HG02885 (cell line): ENCODE results near the gene TEAD1.

ENCODE experiments used
- ATAC-seq: cut with Tn5 transposase; IDR thresholded peaks from one replicate; pipeline ENCODE4 v1.9.1; 2021; ENCODE audit warnings: mild to moderate bottlenecking; ENCODE audit not compliant: unreplicated experiment, poor library complexity

Gene TEAD1

DNA sequence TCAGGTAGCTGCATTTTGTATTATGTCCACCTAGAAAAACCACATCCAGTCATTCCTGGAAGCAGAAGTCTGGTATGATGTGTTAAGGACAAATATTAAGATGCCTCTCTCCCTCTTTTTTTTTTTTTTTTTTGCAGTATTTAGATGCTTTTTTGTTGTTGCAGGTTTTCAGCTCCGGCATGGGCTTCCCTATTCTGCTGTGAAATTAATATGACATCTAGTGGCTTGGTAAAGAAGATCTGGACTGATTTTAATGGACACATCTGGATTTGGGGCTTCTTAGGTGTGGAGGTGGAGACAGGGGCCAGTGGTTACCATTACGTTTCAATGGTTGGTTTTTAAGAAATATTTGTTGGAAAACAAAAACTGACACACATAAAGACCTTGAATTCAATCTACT lies 287.4 kb downstream of the TEAD1 start:
- ATAC-seq: no peak

DNA sequence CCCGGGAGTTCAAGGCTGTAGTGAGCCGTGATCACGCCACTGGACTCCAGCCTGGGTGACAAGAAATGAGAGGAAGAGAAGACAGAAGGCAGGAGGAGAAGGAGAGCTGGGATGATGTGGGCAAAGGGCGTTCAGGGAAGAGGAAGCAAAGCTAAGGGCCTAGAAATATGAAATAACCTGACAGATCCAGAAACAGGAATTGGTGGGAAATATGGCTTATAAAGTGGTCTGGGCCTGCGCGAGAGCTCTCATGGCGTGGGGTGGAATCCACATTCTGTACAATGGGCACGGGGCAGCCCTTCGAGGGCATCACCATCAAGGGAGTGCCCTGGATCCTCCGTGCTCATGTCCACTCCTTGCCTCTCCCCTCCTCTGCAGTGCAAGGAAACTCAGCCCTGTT lies 288.1 kb downstream of the TEAD1 start:
- ATAC-seq: no peak

DNA sequence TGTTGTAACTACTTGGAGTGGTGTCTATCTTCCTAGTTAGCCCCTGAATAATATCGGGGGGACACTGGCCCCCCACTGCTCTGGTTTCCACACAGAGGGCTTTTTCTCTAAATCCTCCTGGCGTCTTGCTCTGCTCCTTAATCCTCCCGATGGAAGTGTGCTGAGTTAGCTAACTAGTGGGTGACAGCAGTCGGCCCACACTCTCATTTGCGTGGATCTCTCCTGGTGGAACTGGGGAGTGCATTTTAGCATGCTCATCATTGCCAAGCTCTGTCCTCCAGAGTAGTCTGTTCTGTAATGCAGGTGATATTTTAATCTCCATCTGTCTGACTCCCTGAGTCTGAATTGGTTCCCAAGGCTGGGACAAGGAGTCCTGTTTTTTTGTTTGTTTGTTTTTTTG lies 288.8 kb downstream of the TEAD1 start:
- no peak for ATAC-seq

DNA sequence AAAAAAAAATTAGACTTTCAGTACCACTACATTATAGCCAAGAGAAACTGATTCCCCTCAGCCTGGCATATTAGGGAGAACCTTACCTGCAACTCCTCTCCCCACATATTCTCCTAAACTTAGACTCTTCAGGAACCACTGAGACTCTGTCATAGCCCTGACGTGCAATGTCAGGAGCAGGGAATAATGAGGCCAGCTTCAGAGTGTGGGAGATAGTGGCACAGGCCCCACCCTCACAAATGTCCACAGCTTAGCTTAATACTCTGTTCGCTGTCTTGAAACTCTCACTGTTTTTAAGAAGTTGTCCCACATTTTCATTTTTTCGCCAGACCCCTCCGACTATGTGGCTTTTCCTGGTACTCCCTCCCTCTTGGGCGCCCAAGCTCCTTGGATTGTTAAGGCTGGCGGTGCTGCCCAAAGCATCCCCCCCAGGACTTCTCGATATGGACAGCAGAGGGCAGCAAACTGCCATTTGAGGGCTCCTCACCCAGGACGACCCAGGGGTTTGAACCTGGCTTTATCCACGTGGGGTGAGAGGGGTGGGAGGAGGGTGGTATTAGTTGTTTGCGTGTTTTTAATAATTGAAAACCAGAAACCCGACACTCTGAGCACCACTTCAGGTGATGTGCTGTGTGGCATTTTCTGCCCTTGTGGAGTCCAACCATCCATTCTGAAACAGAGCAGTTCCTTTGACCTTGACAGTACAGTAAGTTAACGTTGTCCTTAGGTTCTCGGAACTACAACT lies 289.7 kb downstream of the TEAD1 start:
- ATAC-seq: peak; percentile 86

DNA sequence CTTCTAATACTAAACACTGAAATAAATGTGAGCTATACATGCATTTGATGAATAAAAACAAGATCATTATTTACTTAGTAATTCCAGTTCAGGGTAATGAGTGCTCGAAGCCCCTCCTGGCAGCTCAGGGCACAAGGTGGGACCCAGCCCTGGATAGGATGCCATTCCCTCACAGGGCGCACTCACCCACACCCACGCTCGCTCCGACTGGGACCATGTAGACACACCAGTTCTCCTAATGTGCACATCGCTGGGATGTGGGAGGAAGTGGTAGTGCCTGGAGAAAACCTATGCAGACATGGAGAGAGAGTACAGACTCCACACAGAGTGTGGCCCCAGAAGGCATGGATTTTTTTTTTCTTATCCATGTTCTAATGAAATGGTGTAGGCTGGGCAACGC lies 290.4 kb downstream of the TEAD1 start:
- no peak for ATAC-seq

DNA sequence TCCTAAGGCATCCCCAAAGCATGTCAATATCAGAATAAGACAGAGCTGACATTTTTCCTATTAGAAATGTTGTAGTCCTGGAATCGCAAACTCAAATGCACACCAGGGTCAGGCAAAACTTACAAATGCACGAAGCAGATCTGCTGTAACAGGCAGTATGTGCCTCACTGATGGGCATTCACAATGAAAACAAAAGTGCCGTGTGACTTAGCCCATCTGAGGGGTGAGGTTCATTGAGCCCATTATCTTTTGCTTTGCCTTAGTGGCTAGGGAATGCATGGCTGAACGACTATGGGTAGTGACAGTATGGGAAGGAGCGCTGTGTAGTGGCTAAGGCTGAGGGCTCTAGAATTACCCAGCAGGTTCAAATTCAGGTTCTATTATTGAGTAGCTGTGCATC lies 291.8 kb downstream of the TEAD1 start:
- no peak for ATAC-seq

DNA sequence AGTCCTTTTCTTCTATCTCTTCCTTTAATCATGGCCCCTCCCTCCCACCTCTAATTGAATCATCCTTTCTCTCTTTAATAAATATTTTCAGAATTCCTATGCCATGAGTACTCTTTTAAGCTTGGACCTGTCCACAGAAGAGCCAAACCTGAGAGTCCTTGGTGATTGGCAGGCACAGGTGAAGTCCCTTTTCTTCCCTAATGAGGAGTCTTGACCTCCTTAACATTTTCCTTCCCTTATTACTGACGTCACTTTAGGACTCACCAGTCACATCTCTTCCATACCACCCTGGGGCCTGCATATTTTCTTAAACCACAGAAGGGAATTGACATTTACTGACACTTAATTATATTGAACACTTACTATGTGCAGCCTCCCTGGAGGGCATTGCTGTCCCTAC lies 293.9 kb downstream of the TEAD1 start:
- no peak for ATAC-seq

DNA sequence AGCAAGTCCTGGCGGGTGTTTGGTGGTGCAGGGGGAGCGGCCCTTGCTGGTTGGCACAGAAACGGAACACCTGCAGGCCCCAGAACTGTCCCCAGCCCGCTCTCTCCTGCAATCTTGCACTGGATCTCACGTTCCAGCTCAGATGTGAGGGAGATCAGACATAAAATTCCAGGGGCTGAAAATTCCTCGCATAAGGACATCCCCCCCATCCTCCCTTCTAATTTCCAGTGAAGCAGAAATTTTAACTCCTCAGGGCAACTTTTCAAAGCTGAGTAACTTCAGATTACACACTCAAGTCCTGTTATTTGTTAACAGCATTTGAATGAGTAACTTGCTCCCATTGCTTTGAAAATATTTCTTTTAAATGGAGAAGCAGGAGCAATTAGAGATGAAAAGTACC lies 294.6 kb downstream of the TEAD1 start:
- ATAC-seq: no peak

DNA sequence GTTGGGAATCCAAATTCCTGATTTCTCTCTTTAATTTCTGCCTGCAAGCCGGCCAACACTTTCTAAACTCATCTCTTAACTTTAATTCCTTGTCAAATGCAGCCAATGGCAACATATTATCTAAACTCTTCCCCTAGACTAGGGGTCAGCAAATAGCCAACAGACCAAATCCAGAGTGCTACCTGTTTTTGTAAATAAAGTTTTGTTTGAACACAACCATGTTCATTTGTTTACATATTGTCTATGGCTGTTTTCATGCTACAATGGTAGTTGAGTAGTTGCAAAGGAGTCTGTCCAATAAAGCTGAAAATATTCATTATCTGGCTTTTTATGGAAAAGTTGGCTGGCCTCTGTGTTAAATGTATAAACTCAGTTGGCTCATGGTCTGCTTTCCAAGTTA lies 297.7 kb downstream of the TEAD1 start:
- no peak for ATAC-seq

DNA sequence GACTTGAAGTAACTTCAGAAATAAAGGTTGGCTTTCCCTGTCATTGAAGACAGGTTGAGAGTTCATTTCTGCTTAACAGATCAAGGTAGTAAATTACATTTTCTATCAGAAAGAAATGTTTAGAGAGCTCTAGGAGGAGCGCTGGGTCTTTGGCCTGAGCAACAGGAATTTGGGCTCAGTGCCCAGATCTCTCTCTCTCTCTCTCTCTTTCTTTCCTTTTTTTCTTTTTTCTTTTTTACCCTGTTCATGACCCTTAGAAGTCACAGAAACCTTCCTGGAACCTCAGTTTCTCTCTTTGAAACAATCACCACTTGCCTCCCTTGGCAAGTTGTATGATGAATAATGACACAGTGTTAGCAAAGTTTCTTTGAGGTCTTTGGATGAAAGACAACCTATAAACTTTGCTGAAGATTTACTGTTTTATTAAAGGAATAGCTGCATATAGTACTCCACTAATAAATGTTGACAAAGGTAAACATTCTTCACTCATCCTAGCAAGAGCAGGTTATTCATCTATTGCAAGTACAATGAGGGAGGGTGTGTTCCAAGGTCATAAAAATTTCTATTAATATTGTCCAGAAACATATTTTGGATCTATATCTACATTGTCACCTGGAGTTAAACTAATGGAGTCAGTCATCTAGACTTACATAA lies 299.4 kb downstream of the TEAD1 start:
- no peak for ATAC-seq

DNA sequence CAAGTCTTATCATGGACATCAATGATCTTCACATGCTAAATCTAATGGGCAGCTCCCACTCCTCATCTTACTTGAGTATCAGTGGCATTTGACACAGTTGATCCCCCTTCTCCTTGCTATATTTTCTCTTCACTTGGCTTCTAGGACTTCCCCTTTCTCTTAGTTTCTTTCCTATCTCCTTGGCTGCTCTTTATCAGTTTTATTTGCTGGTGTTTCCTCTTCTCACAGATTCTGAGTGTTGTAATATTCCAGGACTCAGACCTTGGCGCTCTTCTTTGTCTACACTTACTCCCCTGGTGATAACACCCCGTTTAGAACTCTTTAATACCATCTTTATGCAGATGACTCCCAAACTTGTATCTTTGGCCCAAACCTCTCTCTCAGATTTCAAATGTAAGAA lies 301.0 kb downstream of the TEAD1 start:
- ATAC-seq: no peak

DNA sequence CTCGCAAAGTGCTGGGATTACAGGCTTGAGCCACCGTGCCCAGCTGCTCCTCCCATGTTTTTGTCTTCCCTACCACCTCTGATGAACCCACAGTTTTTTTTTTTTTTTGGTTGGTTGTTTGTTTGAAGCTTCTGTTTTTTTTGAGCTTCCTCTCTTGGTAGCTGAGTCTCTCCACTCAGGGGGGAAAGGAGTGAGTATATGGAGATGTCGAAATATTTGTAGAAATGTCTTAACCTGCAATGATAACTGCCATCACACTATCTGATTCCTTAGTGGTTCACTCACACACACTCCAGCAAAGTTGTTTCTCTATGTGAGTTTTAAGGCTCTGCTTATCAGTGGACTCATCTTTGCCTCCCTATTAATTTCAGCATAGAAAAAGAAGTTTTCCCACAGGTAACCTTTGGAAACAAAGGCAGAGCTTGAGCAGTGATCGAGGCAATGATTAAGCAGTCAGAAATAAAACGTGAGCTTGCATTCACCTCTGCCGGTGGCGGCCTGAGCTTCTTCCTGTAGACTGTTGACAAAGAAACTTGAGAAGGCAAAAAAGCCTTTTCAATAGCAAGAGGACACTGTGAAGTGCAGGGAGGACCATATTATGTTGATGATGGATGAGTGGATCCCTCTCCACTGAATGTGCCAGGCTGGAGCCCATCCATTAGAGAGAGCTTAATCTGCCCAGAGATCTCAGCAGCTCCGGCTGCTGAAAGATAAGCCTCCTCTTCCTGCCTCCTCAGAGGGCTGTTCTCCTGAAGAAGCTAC lies 305.9 kb downstream of the TEAD1 start:
- ATAC-seq: no peak

DNA sequence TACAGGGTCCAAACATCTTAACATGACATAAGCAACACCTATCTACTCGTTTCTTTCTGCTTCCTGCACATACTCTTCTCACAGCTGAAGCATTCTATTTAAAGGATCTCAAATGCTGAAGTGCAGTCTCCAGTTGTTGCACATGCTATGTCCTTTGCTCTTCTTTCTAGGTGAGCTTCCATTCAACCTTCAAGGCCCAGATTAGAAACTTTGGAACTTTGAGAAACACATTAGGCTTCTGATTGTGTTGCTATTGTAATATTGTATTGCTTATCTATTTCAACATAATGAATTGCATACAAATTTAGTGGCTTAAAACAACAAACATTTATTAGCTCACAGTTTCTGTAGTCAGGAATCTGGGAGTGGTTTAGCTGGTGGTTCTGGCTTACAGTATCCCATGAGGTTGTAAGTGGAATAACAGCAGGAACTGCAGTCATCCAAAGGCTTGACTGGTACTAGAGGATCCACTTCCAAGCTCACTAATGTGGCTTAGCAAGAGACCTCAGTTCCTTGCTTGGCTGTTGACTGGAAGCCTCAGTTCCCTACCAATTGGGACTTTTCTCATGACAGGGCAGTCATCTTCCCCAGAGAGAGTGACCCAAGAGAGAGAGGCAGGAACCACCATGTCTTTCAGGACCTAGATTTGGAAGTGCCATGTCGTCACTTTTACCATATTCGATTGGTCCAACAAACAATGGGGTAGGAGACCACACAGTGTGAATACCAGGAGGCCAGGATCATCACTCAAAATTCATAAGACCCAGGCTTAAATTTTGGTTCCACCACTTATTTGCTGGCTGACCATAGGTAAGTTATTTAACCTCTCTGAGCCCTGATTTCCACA lies 307.7 kb downstream of the TEAD1 start:
- ATAC-seq: no peak

DNA sequence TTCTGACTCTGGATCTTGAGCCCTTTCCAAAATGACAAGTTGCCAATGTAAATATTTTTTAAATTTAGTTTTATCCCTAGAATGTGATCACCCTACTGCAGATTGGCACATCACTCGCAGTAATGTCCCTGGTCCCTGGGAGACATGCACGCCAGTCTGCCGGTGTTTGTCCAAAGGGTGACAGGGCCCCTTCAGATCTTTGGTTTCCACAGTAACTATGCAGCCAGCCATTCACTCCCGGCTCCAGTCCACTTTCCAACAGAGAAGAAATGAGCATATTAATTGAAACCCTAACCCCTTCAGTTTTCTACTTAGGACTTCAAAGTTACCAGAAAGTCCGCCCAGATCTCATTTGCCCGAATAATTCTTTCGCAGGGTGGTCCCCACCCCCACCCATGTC lies 309.1 kb downstream of the TEAD1 start:
- ATAC-seq: no peak

DNA sequence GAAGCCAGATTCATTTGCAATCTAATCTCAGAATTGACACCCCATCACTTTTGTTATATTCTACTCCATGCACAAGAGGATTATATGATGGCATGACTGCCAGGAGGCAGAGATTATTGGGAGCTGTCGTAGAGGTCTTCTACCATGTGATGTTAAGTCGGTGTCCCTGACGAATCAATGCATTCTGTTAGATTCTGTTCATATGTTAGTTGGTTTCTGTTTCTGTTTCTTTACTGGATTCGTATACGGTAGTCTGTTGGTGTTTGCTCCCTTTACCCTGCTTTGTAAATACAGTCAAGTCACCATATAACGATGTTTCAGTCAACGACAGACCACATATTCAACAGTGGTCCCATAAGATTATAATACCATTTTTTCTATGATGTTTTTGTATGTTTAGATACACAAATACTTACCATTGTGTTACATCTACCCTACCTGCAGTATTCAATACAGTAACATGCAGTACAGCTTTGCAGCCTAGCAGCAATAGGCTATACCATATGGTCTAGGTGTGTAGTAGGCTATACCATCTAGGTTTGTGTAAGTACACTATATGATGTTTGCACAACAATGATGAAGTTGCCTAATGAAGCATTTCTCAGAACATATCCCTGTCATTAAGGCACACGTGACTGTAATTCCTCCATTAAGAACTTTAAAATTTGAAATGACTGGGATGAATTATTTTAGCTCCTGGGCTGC lies 312.1 kb downstream of the TEAD1 start:
- ATAC-seq: no peak

DNA sequence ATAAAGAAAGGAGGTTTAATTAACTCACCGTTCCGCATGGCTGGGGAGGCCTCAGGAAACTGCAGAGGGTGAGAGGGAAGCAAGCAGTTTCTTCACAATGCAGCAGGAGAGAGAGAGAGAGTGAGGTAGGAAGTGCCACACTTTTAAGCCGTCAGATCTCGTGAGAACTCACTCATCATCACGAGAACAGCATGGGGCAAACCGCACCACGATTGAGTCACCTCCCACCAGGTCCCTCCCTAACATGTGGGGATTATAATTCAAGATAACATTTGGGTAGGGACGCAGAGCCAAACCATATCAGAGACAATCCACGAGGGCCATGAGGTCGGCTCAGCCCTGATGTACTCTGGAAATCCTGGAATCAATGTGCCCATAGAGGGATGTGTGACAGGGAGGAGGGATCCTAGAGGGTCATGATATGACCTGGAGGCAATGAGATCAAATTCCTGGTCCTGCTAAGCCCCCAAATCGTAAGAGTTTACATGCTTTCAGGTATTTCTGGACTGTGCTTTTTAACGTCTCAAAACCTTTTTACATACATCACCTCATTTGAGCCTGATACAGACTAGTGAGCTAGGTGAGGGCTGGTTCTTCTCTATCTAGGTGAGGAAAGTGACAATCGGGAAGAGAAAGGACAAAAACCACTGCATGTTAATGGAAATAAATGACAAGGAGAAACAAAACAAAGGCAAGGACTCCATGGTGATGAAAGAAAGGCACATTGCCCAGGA lies 315.4 kb downstream of the TEAD1 start:
- no peak for ATAC-seq

DNA sequence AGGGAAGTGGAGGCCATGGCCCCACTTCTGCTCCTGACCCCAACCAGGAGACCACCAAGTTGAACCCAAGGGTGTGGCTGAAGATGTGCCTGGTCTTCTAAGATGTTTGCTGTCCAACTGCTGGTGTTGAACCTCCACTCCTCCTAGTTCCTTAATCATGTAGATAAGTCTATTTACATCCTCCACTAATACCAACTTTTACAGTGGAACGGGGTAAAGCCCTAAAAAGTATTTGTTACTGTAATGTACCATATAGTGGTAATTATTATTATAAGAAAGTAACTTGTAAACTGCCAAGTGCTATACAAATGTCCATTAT lies 315.9 kb downstream of the TEAD1 start:
- no peak for ATAC-seq

DNA sequence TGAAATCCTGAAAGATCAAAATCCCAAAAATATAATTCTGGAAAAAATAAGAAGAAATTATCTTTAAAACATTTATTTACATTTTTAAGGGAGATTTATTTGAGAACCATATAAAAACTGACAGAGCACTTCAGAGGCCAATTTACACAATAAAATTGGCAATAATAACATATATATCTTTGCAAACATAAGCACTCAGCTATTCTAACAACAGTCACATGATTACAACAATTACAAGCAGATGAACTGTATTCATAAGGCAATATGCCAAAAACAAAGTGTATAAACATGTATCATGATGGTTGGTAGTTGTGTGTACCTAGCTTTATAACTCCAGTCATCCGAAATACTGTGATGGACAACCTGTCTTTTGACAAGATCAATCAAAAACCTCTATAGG lies 317.2 kb downstream of the TEAD1 start:
- ATAC-seq: no peak

DNA sequence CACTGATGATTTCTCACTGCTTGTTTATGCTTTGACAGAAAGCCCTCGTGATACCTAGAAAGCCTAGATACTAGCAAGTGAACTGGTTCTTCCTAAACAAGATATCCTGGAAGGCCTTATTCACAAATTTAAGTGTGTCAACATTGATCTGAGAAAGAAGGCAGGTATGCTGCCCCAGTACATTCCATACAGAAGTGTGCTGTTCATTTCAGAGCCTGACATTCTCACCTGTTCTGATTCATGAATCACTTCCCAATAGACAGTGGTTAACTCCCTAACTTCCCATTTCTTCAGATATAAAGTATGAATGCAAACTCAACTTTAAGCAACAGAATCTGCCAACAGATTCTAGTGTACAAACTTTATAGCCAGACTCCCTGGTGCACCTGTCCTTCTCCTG lies 319.4 kb downstream of the TEAD1 start:
- no peak for ATAC-seq
